OCI-LY3 (cell line): ENCODE results near the gene FAM53B.

ENCODE experiments used
- EZH2phosphoT487 ChIP-seq: fragments of 200-600 bp; shearing (Covaris generic); IDR thresholded peaks from 2 replicates; pipeline ENCODE4 v1.6.1; 2018; ENCODE audit warnings: antibody characterized with exemption, mixed run types, low read depth
- TF ChIP-seq, protein P1 (sequence below): fragments of 200-600, 300-600 bp; sonication (generic); IDR thresholded peaks from 2 replicates; pipeline ENCODE4 v1.5.1; 2014; ENCODE audit warnings: antibody characterized with exemption, low read length, low read depth

DNA sequence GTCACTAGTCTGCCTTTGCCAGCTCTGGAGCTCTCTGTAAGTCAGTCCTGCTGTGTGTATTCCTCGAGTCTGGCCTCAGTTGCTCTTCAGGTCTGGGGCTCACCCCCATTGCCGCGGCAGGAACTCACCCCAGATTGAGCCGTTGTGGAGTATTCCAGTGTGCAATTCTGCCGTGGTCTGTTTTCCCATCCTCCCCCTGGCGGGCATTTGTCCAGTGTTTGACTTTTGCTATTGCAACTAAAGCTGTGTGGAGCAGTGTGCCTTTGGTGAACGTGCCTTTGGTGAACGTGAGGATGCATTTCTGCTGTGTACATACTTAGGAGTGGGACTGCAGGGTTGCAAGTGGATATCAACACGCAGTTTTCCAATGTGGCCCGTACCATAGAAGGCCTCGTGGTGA, 134.5 kb downstream of the FAM53B start:
- TF ChIP-seq, protein P1, sequence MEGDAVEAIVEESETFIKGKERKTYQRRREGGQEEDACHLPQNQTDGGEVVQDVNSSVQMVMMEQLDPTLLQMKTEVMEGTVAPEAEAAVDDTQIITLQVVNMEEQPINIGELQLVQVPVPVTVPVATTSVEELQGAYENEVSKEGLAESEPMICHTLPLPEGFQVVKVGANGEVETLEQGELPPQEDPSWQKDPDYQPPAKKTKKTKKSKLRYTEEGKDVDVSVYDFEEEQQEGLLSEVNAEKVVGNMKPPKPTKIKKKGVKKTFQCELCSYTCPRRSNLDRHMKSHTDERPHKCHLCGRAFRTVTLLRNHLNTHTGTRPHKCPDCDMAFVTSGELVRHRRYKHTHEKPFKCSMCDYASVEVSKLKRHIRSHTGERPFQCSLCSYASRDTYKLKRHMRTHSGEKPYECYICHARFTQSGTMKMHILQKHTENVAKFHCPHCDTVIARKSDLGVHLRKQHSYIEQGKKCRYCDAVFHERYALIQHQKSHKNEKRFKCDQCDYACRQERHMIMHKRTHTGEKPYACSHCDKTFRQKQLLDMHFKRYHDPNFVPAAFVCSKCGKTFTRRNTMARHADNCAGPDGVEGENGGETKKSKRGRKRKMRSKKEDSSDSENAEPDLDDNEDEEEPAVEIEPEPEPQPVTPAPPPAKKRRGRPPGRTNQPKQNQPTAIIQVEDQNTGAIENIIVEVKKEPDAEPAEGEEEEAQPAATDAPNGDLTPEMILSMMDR, result no peak
- TF ChIP-seq EZH2phosphoT487, result no peak
